ENCODE data around the gene RABAC1.
A peak's percentile ranks its signal among the peaks of the same experiment; 100 is the strongest.

RABAC1 gene

GRCh38 chr19:41988947-41989346 lies 29.8 kb upstream of the RABAC1 start:
- no peak for DNase-seq

DNA sequence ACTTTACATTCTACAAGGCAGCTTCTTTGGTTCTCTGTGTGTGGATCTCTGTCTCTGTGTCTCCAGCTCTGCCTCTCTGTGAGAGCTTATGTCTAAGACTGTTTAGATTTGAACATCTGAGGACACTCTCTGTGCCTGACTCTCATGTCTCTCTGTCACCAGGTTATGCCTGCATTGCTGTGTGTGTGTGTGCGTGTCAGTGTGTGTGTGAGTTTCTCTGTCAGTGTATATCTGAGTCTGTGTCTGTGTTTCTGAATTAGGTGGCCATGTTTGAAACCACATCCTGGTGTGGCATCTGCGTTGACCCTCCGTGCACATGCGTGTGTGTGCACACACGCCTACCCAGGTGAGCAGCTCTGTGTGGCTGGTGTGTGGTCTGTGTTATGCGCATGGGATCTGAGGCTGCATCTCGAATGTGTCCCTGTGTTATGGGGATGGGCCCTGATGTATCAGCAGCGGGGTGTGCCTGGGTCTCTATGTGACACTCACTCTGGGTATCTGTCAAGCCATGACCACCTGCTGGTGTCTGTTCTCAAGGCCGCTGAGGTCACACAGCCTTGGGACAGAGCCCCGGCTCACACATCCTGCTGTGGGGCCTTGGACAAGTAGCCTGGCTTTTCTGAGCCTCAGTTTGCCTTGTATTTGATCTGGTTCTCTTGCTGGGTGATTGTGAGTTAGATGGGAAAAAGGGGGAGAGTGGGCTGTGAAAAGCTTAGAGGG lies 28.2 kb upstream of the RABAC1 start:
- no peak for DNase-seq

- no peak for DNase-seq
These were observed 25.8 kb upstream of the RABAC1 start for GRCh38 chr19:41984961-41985360.

- DNase-seq = no peak
These were observed 22.6 kb upstream of the RABAC1 start for GRCh38 chr19:41981724-41982123.

- no peak for DNase-seq
These were observed 19.3 kb upstream of the RABAC1 start for GRCh38 chr19:41978470-41978869.

- no peak for DNase-seq
These were observed 18.8 kb upstream of the RABAC1 start for GRCh38 chr19:41977916-41978315.

DNA sequence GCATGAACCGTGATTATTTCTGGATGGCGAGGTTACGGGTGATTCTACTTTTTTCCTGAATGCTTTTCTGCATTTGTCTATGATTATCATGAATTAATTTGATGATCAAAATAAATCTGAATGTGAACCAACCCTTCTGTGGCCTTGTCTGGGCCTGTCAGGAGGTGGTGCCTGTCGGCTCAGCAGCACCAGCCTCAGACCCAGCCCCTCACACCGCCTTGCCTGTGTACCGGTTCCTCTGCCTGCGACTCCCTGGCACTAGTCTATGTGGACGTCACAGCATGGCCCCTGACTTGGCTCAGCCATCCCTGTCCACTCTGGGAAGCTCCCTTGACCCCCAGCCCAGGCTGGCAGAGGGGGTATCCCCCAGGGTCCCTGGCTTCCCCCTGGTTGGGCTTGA lies 15.5 kb upstream of the RABAC1 start:
- no peak for DNase-seq

- no peak for DNase-seq
These were observed 12.2 kb upstream of the RABAC1 start for GRCh38 chr19:41971363-41971762.

GRCh38 chr19:41969772-41970458 lies 10.8 kb upstream of the RABAC1 start:
- no peak for DNase-seq

DNA sequence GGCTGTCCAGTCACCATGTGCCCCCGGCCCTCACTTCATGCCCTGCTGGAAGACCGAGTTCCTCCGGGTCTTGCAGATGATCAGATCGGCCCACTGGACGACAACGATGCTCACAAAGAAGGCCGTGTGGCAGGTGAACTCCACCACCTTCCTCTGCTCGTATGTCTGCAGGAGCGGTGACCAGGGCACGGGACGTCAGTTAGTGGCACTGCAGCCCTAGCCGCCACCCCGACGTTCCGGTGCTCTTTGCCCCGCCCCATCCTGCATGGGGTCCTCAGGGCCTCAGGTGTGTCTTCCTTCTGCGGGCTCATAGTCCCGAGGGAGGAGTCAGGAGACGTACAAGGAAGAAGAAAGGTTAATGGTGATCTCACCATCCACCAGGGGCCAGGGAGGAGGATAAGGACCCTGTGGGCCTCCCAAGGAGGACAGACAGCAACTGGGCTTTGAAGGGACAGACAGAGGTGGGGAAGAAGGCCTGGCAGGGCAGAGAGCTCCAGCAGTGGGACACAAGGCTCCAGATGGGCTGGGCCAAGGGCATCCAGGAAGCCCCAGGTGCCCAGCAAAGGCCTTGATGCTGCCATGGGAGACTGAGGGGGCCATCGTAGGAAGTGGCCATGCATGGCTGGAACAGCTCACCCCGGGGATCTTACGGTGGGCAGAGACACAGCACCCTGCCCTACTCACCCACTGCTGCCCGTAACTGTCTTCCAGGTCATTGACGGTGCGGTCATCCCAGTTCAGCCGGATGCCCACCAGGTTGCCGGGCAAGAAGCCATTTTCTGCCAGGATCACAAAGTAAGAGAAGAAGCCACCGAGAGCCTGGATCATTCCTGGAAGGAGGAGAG lies 9.9 kb upstream of the RABAC1 start:
- no peak for DNase-seq

GRCh38 chr19:41967054-41967783 lies 8.1 kb upstream of the RABAC1 start:
- DNase-seq = no peak

DNA sequence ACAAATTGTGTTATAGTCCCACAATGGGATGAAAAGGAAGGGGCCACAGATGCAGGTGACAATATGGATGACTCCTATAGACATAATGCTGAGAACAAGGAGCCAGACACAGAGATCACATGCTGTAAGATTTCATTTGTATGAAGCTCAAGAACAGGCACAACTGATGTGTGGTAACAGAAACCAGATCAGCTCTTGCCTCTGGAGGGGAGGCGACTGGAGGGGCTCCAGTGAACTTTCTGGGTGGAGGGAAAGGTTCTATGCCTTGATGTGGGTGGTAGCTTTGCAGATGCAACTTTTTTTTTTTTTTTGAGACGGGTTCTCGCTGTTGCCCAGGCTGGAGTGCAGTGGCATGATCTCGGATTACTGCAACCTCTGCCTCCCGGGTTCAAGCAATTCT lies 6.0 kb upstream of the RABAC1 start:
- no peak for DNase-seq

DNA sequence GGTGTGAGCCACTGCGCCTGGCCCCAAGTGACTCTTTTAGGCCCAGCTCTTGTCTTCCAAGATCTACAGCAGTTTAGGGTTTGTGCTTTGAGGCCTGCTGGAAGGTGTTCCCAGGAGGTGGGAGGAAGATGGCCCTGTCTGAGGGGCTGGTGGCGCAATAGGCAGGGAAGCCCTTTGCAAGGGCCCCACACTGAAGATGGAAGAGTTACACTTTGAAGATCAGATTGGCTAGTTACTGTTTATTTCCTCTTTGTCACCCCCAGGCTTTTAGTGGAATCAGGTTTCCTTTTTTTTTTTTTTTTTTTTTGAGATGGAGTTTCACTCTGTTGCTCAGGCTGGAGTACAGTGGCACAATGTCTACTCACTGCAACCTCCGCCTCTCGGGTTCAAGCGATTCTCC lies 1.9 kb upstream of the RABAC1 start:
- no peak for DNase-seq

- peak; percentile 72 for DNase-seq
These were observed 610 bp downstream of the RABAC1 start for GRCh38 chr19:41958367-41959055.

GRCh38 chr19:41957838-41958366 lies 1.2 kb downstream of the RABAC1 start:
- peak; percentile 91 for DNase-seq

DNA sequence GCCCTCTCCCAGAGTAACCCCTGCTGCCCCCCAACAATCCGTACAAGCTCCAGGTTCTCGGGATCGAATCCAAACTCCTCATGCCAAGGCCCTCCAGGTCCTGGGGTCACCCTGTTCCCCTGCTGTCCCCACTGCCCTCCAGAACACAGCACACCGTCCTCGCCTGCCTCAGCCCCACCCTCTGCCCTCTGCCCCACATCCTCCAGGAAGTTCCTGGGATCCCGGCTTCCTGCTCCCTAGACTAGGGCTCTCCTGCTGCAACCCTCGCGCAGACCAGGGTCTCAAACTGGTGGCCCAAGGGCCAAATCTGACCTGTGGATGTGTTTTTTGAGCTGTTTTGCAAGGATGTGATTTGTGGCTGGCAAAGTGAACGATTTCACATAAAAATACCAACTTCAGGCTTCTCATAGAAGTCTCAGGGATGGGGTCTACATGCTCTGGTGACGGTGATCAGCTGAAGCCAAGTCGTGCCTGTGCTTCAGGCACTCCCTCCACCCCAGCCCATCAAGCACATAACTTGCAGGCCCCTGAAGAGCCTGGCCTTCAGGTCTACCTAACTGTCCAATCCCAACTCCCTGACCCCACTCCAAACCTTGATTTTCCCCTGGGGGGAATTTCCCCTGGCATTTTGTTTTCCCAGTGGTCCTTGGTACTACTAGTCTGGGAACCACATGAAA lies 1.8 kb downstream of the RABAC1 start:
- DNase-seq = no peak

- no peak for DNase-seq
These were observed 2.5 kb downstream of the RABAC1 start for GRCh38 chr19:41956621-41957020.

- DNase-seq = no peak
These were observed 3.6 kb downstream of the RABAC1 start for GRCh38 chr19:41955521-41955920.

DNA sequence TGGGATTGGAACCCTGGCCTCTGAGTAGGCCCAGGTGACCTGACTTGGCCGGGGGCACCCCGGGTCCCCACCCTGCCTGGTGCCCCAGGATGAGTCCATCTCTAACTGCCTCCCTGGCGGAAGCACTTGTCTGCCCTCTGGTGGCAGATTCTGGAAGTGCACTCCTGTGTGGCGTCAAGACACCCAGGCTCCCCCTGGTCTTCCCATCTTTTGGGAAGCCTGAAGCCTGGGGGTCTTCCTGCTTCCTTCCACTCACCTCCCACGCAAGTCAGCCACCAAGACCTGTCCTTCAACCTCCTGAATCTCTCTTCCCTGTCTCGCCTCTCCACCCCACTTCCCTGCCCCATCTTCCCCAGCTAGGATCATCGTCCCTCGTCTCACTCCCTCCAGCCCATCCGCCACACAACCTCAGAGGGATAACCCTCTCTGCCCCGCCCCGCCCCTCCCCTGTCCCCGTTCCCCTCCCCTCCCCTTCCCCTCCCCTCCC lies 7.4 kb downstream of the RABAC1 start:
- DNase-seq = peak; percentile 61

GRCh38 chr19:41947091-41947490 lies 12.0 kb downstream of the RABAC1 start:
- DNase-seq = no peak

GRCh38 chr19:41945135-41945766 lies 13.9 kb downstream of the RABAC1 start:
- DNase-seq = no peak
